Spleen (tissue), 11 donors: ENCODE measurements around the gene FAM117B. TPM values are rescaled to one million over a fixed set of nuclear protein-coding genes. Genes with fewer than 3 reads are reported as not detected.

Experiments used
- DNase-seq: peaks from one replicate; pipeline ENCODE4 v3.0.0-alpha.2; 2020
- H3K27ac ChIP-seq, 8 donors: fragments of 200-600 bp; sonication (generic) in 7 of 8; 1 replicate in 4 of 8; 2 replicates in 4 of 8; pipeline versions ENCODE4 v1.5.0 to v1.8.0; 2016 to 2021; ENCODE audit warnings: inconsistent platforms in 4 of 8, mild to moderate bottlenecking in 4 of 8, moderate library complexity in 1 of 8
- H3K27me3 ChIP-seq, 7 donors: fragments of 200-600 bp; sonication (generic) in 6 of 7; replicated peaks in 1 of 7; 1 replicate in 4 of 7; 2 replicates in 3 of 7; pipeline versions ENCODE4 v1.5.0 to v1.8.0; 2016 to 2021; ENCODE audit warnings: inconsistent platforms in 3 of 7, mild to moderate bottlenecking in 1 of 7
- H3K36me3 ChIP-seq, 6 donors: fragments of 200-600 bp; sonication (generic) in 5 of 6; 1 replicate in 4 of 6; 2 replicates in 2 of 6; pipeline versions ENCODE4 v1.5.0 to v1.8.0; 2016 to 2021; ENCODE audit warnings: inconsistent platforms in 2 of 6
- H3K4me1 ChIP-seq, 6 donors: fragments of 200-600 bp; sonication (generic) in 5 of 6; 1 replicate in 3 of 6; 2 replicates in 3 of 6; pipeline versions ENCODE4 v1.5.0 to v1.8.0; 2016 to 2021; ENCODE audit warnings: inconsistent platforms in 3 of 6
- H3K4me3 ChIP-seq, 8 donors: fragments of 200-600 bp; sonication (generic) in 7 of 8; 1 replicate in 4 of 8; 2 replicates in 4 of 8; pipeline versions ENCODE4 v1.5.0 to v1.8.0; 2016 to 2021; ENCODE audit warnings: inconsistent platforms in 4 of 8, mild to moderate bottlenecking in 4 of 8, moderate library complexity in 2 of 8
- H3K9me3 ChIP-seq, 8 donors: fragments of 200-600 bp; sonication (generic) in 7 of 8; 1 replicate in 4 of 8; 2 replicates in 4 of 8; pipeline versions ENCODE4 v1.5.0 to v1.8.0; 2016 to 2021; ENCODE audit warnings: inconsistent platforms in 4 of 8
- POLR2A ChIP-seq, 3 donors: fragments of 450-650 bp; IDR thresholded peaks; one replicate each; pipeline ENCODE4 v1.5.1; 2017; ENCODE audit warnings: antibody characterized with exemption in 3 of 3, mild to moderate bottlenecking in 1 of 3
- POLR2AphosphoS5 ChIP-seq, 3 donors: sonication (generic); formaldehyde crosslinking; IDR thresholded peaks; one replicate each; pipeline ENCODE4 v1.5.1; 2017; ENCODE audit warnings: antibody characterized with exemption in 3 of 3
- WGBS, 5 donors: extraction: QIAGEN DNeasy Blood & Tissue Kit in 3 of 5; methylation state at CpG; one replicate each; pipeline versions ENCODE4 v1.1.5 to v1.1.7; 2013 to 2018; 5-methylcytosine and 5-hydroxymethylcytosine counted together
- intact Hi-C: fragments of 100-400 bp; cut with DNase I; formaldehyde crosslinking; loops from one replicate; pipeline ENCODE4 v1.15.0; 2023; ENCODE audit warnings: low total_unique reads
- polyA plus RNA-seq, 3 donors: library from polyadenylated mRNA; stranded (reverse); fragments of 200-250 nt; gene quantifications; one replicate each; pipeline ENCODE4 v1.2.1, GENCODE V29; 2013
- total RNA-seq, 7 donors: library from RNA; depleted of rRNA in 3 of 7; stranded (reverse); fragments of >200 nt in 3 of 7; fragmentation: NEBNext Ultra II Directional in 4 of 7; extraction: Animal tissue kit (Norgen Biotek cat#: 25700) in 4 of 7; gene quantifications; one replicate each; pipeline versions ENCODE4 v1.1.0 to v1.2.1, GENCODE V29; 2016 to 2021
- TF ChIP-seq, protein P1 (sequence below), 11 experiments: fragments of 200-600 bp in 7 of 11; fragments of 450-650 bp in 4 of 11; sonication (generic) in 4 of 11; IDR thresholded peaks in 8 of 11; conservative IDR thresholded peaks in 3 of 11; 1 replicate in 7 of 11; 2 replicates in 4 of 11; pipeline versions ENCODE4 v1.4.0 to v1.8.0; 2016 to 2021; ENCODE audit warnings: antibody characterized with exemption in 11 of 11, inconsistent platforms in 4 of 11, mild to moderate bottlenecking in 1 of 11
- donor health status: healthy with polysubstance abuse.
- donor health status: DM: no; HTN: no; CAD: no; lungs with moderate emphysema.
- donor health status: DM: no; HTN: no; CAD: no.
- donor health status: Bipolar disorder and iron deficiency.
- donor health status: healthy.
- donor health status: DM: no; HTN: no; CAD: no.
- donor health status: DM: yes; HTN: yes; CAD: no.

FAM117B gene
- total and polyA plus RNA-seq, 10 donors: 4.8 to 28.0 (median 15.1) TPM

GRCh38 chr2:202721621-202722020 lies 86.9 kb downstream of the FAM117B start:
- DNase-seq: no peak
- WGBS, 5 donors: 80 to 96% (median 90%) methylated on average over 3 of the region's 3 CpGs
- Histone ChIP-seq H3K27me3 (no peaks in the 10 kb centered on the region), H3K4me1 (peaks cover 0 to 42% (median 0%) of the 10 kb centered on the region in 6 donors), H3K27ac (no peak overlapping the region), H3K36me3 (peaks cover 0 to 23% (median 4%) of the 10 kb centered on the region in 6 donors), H3K9me3 (peaks cover 0 to 10% (median 7%) of the 10 kb centered on the region in 8 donors), H3K4me3 (no peak overlapping the region)
- intact Hi-C loops: no loop called here
- no peak for TF ChIP-seq POLR2A (IDR thresholded peaks at IDR 0.05)
- no peak for TF ChIP-seq POLR2AphosphoS5 (IDR thresholded peaks at IDR 0.05)
- TF ChIP-seq, protein P1, sequence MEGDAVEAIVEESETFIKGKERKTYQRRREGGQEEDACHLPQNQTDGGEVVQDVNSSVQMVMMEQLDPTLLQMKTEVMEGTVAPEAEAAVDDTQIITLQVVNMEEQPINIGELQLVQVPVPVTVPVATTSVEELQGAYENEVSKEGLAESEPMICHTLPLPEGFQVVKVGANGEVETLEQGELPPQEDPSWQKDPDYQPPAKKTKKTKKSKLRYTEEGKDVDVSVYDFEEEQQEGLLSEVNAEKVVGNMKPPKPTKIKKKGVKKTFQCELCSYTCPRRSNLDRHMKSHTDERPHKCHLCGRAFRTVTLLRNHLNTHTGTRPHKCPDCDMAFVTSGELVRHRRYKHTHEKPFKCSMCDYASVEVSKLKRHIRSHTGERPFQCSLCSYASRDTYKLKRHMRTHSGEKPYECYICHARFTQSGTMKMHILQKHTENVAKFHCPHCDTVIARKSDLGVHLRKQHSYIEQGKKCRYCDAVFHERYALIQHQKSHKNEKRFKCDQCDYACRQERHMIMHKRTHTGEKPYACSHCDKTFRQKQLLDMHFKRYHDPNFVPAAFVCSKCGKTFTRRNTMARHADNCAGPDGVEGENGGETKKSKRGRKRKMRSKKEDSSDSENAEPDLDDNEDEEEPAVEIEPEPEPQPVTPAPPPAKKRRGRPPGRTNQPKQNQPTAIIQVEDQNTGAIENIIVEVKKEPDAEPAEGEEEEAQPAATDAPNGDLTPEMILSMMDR (IDR thresholded peaks at IDR 0.05 in 8 of 11, conservative IDR thresholded peaks at IDR 0.05 in 3 of 11): no peak

GRCh38 chr2:202723746-202724145 lies 89.0 kb downstream of the FAM117B start:
- Histone ChIP-seq H3K9me3 (no peaks in the 10 kb centered on the region), H3K4me3 (no peak overlapping the region), H3K27me3 (no peaks in the 10 kb centered on the region), H3K4me1 (peaks cover 0 to 29% (median 0%) of the 10 kb centered on the region in 6 donors), H3K36me3 (peaks cover 0 to 42% (median 3%) of the 10 kb centered on the region in 6 donors), H3K27ac (no peak overlapping the region)
- 86 to 95% (median 92%) methylated on average over 4 to 5 of the region's 5 CpGs for WGBS, 5 donors
- DNase-seq: no peak
- intact Hi-C loops: no loop called here
- TF ChIP-seq POLR2A (IDR thresholded peaks at IDR 0.05) (no peak), POLR2AphosphoS5 (IDR thresholded peaks at IDR 0.05) (no peak)
- TF ChIP-seq, protein P1 (IDR thresholded peaks at IDR 0.05 in 8 of 11, conservative IDR thresholded peaks at IDR 0.05 in 3 of 11): no peak

DNA sequence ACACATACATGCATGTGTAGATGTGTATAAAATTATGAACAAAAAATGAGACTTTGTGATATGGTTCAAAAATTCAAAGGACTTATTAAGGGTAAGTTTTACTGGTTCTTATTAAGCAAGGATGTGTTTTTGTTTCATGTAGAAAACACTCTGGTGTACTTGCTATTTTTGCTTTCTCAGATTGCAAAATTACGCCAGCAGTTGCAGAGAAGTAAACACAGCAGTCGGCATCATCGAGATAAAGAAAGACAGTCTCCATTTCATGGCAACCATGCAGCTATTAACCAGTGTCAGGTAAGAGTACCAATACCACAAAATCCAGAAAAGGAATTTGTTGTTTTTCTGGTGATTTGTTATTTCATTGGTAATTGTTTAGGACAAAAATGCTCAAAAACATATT lies 91.3 kb downstream of the FAM117B start:
- H3K9me3 ChIP-seq: no peaks in the 10 kb centered on the region
- WGBS, 5 donors: 95 to 98% (median 97%) methylated on average over 3 of the region's 3 CpGs
- H3K36me3 ChIP-seq: peaks cover 0 to 65% (median 3%) of the 10 kb centered on the region in 6 donors
- peaks cover 0 to 19% (median 0%) of the 10 kb centered on the region in 6 donors for H3K4me1 ChIP-seq
- H3K4me3 ChIP-seq: no peak overlapping the region
- intact Hi-C loops: no loop called here
- DNase-seq: no peak
- H3K27ac ChIP-seq: no peak overlapping the region
- TF ChIP-seq POLR2A (IDR thresholded peaks at IDR 0.05) (no peak), POLR2AphosphoS5 (IDR thresholded peaks at IDR 0.05) (no peak)
- TF ChIP-seq, protein P1 (IDR thresholded peaks at IDR 0.05 in 8 of 11, conservative IDR thresholded peaks at IDR 0.05 in 3 of 11): no peak
- H3K27me3 ChIP-seq: no peaks in the 10 kb centered on the region

DNA sequence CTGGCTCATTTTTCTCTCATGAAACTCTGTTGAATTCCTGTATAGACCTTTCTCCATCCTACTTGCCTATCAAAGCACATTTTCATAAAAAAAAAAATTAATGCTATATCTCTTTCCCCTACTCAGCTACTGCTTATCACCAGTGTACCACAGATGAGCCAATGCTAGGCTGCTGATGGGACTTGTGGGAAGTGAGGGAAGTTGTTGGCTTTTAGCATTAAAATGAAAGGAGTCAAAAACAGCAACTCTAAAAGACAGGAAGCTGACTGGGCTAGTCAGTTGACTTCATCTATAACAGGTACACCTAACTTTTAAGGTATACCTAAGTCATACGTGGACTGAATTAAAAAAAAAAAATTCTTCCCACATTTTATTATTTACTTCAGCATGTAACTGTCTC lies 102.1 kb downstream of the FAM117B start:
- Histone ChIP-seq H3K27me3 (no peaks in the 10 kb centered on the region), H3K27ac (no peak overlapping the region), H3K36me3 (peaks cover 0 to 70% (median 4%) of the 10 kb centered on the region in 6 donors), H3K4me1 (no peaks in the 10 kb centered on the region), H3K9me3 (peaks cover 0 to 27% (median 16%) of the 10 kb centered on the region in 8 donors), H3K4me3 (no peak overlapping the region)
- 79 to 97% (median 89%) methylated on average over 1 of the region's 1 CpG for WGBS, 5 donors
- intact Hi-C loops: no loop called here
- no peak for DNase-seq
- TF ChIP-seq, protein P1 (IDR thresholded peaks at IDR 0.05 in 8 of 11, conservative IDR thresholded peaks at IDR 0.05 in 3 of 11): no peak
